HG03159 (cell line): ENCODE data around the gene GRK2.
A peak's percentile ranks its signal among the peaks of the same experiment; 100 is the strongest.
"Not testable (repeated sequence)": the region's sequence is repeated elsewhere in the genome, so short reads cannot be mapped to it uniquely, and the experiment has no call there.

Experiments used
- ATAC-seq: cut with Tn5 transposase; IDR thresholded peaks from one replicate; pipeline ENCODE4 v1.9.1; 2021; ENCODE audit warnings: mild to moderate bottlenecking, moderate library complexity; ENCODE audit not compliant: unreplicated experiment

GRK2 gene

GRCh38 chr11:67266449-67267187 lies at the start of gene GRK2:
GRK2 (plus strand) TSS chr11:67266473; CDS start chr11:67266700, 227 bp downstream.
- ATAC-seq, result peak; percentile 11

- no peak for ATAC-seq
Observed at GRCh38 chr11:67227726-67228125, 38.5 kb upstream of the GRK2 start.

GRCh38 chr11:67230406-67230805 lies 35.9 kb upstream of the GRK2 start:
- ATAC-seq, result no peak

GRCh38 chr11:67230886-67231285 lies 35.4 kb upstream of the GRK2 start:
- no peak for ATAC-seq

GRCh38 chr11:67233584-67234190 lies 32.6 kb upstream of the GRK2 start:
- ATAC-seq, result no peak

- ATAC-seq, result not testable (repeated sequence)
Observed at GRCh38 chr11:67234571-67234970, 31.7 kb upstream of the GRK2 start.

GRCh38 chr11:67237574-67237973 lies 28.7 kb upstream of the GRK2 start:
- ATAC-seq, result no peak

GRCh38 chr11:67238894-67239782 lies 27.1 kb upstream of the GRK2 start:
- ATAC-seq, result no peak

GRCh38 chr11:67239783-67240575 lies 26.3 kb upstream of the GRK2 start:
- peak; percentile 83 for ATAC-seq

GRCh38 chr11:67240576-67241389 lies 25.5 kb upstream of the GRK2 start:
- ATAC-seq, result no peak

GRCh38 chr11:67242548-67242947 lies 23.7 kb upstream of the GRK2 start:
- ATAC-seq, result no peak

- ATAC-seq, result no peak
Observed at GRCh38 chr11:67243051-67243450, 23.2 kb upstream of the GRK2 start.

- no peak for ATAC-seq
Observed at GRCh38 chr11:67245046-67245445, 21.2 kb upstream of the GRK2 start.

- ATAC-seq, result no peak
Observed at GRCh38 chr11:67247946-67248550, 18.2 kb upstream of the GRK2 start.

GRCh38 chr11:67248653-67249052 lies 17.6 kb upstream of the GRK2 start:
- ATAC-seq, result no peak

GRCh38 chr11:67250059-67251043 lies 15.9 kb upstream of the GRK2 start:
- no peak for ATAC-seq

GRCh38 chr11:67251841-67252240 lies 14.4 kb upstream of the GRK2 start:
- ATAC-seq, result no peak

GRCh38 chr11:67252831-67253239 lies 13.4 kb upstream of the GRK2 start:
- no peak for ATAC-seq
